Skeletal muscle tissue (tissue), 4 donors: ENCODE results near the gene RFXANK. TPM values are rescaled to one million over a fixed set of nuclear protein-coding genes. Genes with fewer than 3 reads are reported as not detected.
A peak's percentile ranks its signal among the peaks of the same experiment; 100 is the strongest.

Experiments
- H3K27ac ChIP-seq: one replicate; pipeline ENCODE4 v1.7.0; 2013; ENCODE audit warnings: mild to moderate bottlenecking, low read depth, low read length, inconsistent platforms
- H3K27me3 ChIP-seq, 3 donors: one replicate each; pipeline ENCODE4 v1.7.0; 2013; ENCODE audit warnings: low read length in 3 of 3; ENCODE audit not compliant: control insufficient read depth in 3 of 3, insufficient read depth in 3 of 3
- H3K36me3 ChIP-seq, 3 donors: one replicate each; pipeline ENCODE4 v1.7.0; 2013; ENCODE audit warnings: low read length in 3 of 3; ENCODE audit not compliant: control insufficient read depth in 3 of 3, insufficient read depth in 3 of 3
- H3K4me1 ChIP-seq, 3 donors: one replicate each; pipeline ENCODE4 v1.7.0; 2013; ENCODE audit warnings: low read length in 3 of 3, mild to moderate bottlenecking in 3 of 3; ENCODE audit not compliant: control insufficient read depth in 3 of 3, insufficient read depth in 3 of 3
- H3K4me3 ChIP-seq, 3 donors: one replicate each; pipeline ENCODE4 v1.7.0; 2013; ENCODE audit warnings: low read length in 3 of 3
- H3K9ac ChIP-seq, 3 donors: one replicate each; pipeline ENCODE4 v1.7.0; 2013; ENCODE audit warnings: low read length in 3 of 3, mild to moderate bottlenecking in 3 of 3, moderate library complexity in 2 of 3, low read depth in 1 of 3
- H3K9me3 ChIP-seq, 3 donors: one replicate each; pipeline ENCODE4 v1.7.0; 2013; ENCODE audit warnings: low read length in 3 of 3; ENCODE audit not compliant: control insufficient read depth in 3 of 3
- total RNA-seq: library from RNA; depleted of rRNA; stranded (reverse); fragments of >200 nt; gene quantifications from one replicate; pipeline ENCODE4 v1.2.3, GENCODE V29; 2014
- donor health status: Osteomylitis.

RFXANK gene
- total RNA-seq, 1 donor from 2014 or later, result 56.9 TPM

DNA sequence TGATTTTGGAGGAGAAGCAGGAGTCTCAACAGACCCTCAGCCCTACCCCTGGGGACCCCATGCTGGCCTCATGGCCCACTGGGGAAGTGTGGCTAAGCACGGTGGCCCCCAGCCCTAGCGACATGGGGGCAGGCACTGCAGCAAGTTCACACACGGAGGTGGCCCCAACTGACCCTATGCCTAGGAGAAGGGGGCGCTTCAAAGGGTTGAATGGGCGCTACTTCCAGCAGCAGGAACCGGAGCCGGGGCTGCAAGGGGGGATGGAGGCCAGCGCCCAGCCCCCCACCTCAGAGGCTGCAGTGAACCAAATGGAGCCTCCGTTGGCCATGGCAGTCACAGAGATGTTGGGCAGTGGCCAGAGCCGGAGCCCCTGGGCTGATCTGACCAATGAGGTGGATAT is 34.6 kb downstream of the RFXANK start:
- peaks cover 54 to 57% (median 55%) of the 10 kb centered on the region in 3 donors for H3K27me3 ChIP-seq
- H3K4me3 ChIP-seq, result no peak overlapping the region
- peaks cover 0 to 5% (median 0%) of the 10 kb centered on the region in 3 donors for H3K4me1 ChIP-seq
- no peaks in the 10 kb centered on the region for H3K9me3 ChIP-seq
- no peak overlapping the region for H3K9ac ChIP-seq
- no peak overlapping the region for H3K27ac ChIP-seq
- no peaks in the 10 kb centered on the region for H3K36me3 ChIP-seq

DNA sequence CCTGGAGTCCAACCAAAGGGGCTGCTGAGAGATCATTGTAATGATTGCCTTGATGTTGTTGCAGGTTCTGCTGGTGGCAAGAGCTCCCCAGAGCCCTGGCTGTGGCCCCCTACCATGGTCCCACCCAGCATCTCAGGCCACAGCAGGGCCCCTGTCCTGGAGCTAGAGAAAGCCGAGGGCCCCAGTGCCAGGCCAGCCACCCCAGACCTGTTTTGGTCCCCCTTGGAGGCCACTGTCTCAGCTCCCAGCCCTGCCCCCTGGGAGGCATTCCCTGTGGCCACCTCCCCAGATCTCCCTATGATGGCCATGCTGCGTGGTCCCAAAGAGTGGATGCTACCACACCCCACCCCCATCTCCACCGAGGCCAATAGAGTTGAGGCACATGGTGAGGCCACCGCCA is 35.2 kb downstream of the RFXANK start:
- H3K27me3 ChIP-seq, result peaks cover 54 to 55% (median 55%) of the 10 kb centered on the region in 3 donors
- no peak overlapping the region for H3K27ac ChIP-seq
- peaks cover 0 to 5% (median 0%) of the 10 kb centered on the region in 3 donors for H3K4me1 ChIP-seq
- H3K9me3 ChIP-seq, result no peaks in the 10 kb centered on the region
- H3K36me3 ChIP-seq, result no peaks in the 10 kb centered on the region
- H3K9ac ChIP-seq, result no peak overlapping the region
- no peak overlapping the region for H3K4me3 ChIP-seq

DNA sequence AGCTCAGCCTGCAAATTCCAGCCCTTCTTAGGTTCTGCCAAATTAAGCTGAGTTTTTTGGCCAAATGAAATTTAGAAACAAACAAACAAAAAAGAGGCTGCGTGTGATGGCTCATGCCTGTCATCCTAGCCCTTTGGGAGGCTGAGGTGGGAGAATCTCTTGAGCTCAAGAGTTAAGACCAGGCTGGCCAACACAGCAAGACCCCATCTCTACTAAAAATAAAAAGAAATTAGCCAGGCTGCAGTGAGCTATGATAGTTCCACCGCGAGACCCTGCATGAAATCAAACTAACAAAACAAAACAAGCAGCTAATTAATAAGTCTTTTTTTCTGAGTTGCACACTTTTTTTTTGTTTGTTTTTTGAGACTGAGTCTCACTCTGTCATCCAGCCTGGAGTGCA is 37.6 kb downstream of the RFXANK start:
- no peak overlapping the region for H3K9ac ChIP-seq
- H3K9me3 ChIP-seq, result peaks cover 12% of the 10 kb centered on the region in 3 donors
- peaks cover 0 to 5% (median 0%) of the 10 kb centered on the region in 3 donors for H3K4me1 ChIP-seq
- H3K27me3 ChIP-seq, result peaks cover 47 to 52% (median 47%) of the 10 kb centered on the region in 3 donors
- H3K27ac ChIP-seq, result no peak overlapping the region
- H3K4me3 ChIP-seq, result no peak overlapping the region
- no peaks in the 10 kb centered on the region for H3K36me3 ChIP-seq

DNA sequence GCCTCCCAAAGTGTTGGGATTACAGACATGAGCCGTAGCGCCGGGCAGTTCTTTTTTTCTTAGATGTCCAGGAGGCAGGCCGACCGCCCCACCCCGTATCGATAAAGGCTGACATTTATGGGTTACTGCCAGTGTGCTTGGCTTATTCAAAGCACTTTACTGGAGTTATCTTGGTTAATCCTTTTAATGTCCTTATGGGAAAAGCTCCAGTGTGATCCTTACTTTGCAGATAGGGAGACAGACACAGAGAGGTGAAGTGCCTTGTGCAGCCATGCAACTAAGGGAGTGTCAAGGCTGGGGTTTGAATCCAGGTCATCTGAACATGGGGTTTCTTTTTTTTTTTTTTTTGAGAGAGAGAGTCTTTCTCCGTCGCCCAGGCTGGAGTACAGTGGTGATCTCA is 38.9 kb downstream of the RFXANK start:
- Histone ChIP-seq H3K27me3 (peaks cover 36 to 41% (median 36%) of the 10 kb centered on the region in 3 donors), H3K9me3 (peaks cover 16 to 18% (median 17%) of the 10 kb centered on the region in 3 donors), H3K36me3 (no peaks in the 10 kb centered on the region), H3K4me1 (no peaks in the 10 kb centered on the region), H3K4me3 (no peak overlapping the region), H3K27ac (no peak overlapping the region), H3K9ac (no peak overlapping the region)

DNA sequence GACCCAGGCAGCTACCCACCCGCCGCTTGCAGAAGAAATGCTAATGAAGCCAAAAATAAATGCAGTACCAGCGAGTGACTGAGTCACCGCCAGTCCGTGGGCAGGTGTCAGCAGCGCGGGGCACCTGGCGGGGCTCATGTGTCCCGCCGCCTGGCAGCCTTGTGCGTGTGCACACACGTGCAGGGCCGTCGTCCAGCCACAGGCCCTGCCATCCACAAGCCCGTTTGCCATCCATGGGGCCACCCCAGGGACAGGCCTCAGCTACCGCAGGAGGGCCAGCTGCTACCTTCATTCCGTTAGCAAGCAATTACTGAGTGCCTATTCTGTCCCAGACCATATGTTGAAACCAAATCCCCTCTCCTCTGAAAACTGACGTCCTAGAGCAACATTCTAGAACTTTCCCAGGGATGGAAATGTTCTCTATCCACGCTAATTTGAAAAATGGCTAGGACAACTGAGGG is 40.2 kb downstream of the RFXANK start:
- Histone ChIP-seq H3K27me3 (peaks cover 23 to 28% (median 25%) of the 10 kb centered on the region in 3 donors), H3K4me3 (no peak overlapping the region), H3K36me3 (no peaks in the 10 kb centered on the region), H3K9ac (no peak overlapping the region), H3K27ac (no peak overlapping the region), H3K9me3 (peaks cover 16 to 19% (median 17%) of the 10 kb centered on the region in 3 donors), H3K4me1 (no peaks in the 10 kb centered on the region)

DNA sequence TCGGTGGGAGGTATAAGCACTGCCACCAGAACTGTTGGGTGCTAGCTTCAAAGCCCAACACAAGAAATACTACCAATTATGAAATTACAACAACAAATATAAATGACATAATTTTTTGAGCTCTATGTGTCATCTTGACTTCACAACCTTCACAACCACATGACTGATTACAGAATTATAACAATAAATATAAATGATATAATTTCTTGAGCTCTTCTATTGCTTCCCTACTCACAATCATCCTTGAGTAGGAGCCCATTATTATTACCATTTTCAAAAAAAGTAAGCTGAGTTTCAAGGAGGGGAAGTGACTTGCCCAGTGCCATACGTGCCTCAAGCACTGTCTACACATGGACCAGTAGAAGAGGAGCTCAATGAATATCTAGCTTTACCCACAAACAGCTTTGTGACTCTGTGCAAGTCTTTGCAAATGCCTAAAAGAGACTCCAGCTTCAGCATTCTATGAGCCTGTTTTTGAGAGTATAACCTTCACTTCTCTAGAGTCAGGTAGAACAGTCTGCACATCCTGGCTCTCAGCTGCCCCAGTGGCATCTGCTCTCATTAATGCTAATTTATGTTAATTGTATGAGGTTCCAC is 42.3 kb downstream of the RFXANK start:
- Histone ChIP-seq H3K27ac (no peak overlapping the region), H3K36me3 (no peaks in the 10 kb centered on the region), H3K27me3 (peaks cover 12 to 18% (median 12%) of the 10 kb centered on the region in 3 donors), H3K9me3 (peaks cover 16 to 19% (median 17%) of the 10 kb centered on the region in 3 donors), H3K4me1 (no peaks in the 10 kb centered on the region), H3K4me3 (peak overlapping the region in 1 of 3 donors; percentile 41), H3K9ac (no peak overlapping the region)

DNA sequence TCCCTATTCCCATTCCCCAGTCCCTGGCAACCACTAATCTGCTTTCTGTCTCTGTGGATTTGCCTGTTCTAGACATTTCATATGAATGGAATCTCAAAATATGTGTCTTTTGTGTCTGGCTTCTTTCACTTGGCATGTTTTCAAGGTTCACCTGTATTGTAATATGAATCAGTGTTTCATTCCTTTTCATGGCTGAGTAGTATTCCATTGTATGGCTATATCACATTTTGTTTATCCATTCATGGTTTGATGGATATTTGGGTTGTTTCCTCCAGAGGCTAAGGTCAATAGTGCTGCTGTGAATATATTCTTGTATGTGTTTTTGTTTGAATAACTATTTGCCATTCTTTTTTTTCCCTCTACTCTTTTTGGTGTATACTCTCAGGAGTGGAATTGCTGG is 44.1 kb downstream of the RFXANK start:
- no peaks in the 10 kb centered on the region for H3K36me3 ChIP-seq
- no peaks in the 10 kb centered on the region for H3K4me1 ChIP-seq
- H3K9me3 ChIP-seq, result peaks cover 16 to 19% (median 17%) of the 10 kb centered on the region in 3 donors
- H3K9ac ChIP-seq, result no peak overlapping the region
- peaks cover 15 to 27% (median 15%) of the 10 kb centered on the region in 3 donors for H3K27me3 ChIP-seq
- no peak overlapping the region for H3K4me3 ChIP-seq
- H3K27ac ChIP-seq, result no peak overlapping the region

DNA sequence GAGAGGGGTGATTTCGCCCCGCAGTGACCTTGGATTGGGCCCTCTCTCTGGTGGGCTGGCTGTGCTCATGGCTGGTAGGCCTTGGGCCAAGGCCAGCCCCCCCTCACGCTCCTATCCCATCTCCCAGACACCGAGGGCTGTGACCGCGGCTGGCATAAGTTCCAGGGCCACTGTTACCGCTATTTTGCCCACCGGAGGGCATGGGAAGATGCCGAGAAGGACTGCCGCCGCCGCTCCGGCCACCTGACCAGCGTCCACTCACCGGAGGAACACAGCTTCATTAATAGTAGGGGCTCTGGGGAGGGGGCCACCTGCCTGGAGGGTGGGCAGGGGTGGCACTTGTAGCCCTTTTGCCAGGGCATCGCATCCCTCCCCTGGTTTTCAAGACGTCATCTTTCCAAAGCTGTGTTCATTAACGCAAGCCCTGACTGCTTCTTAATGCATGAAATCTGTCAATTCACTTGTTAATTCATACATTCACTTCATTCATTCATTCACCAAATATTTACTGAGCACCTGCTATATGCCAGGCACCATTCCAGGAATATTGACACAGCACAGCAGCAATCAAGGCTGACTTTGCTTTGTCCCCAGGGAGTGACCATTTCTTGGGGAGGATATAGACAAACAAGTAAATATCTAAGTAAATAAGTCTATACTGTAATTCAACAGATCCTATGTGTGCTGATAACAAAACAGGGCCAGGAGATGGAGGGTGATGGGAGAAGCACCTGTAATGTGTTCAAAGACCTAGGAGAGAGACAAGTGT is 46.3 kb downstream of the RFXANK start:
- Histone ChIP-seq H3K9ac (no peak overlapping the region), H3K36me3 (no peaks in the 10 kb centered on the region), H3K27ac (no peak overlapping the region), H3K9me3 (peaks cover 16 to 19% (median 16%) of the 10 kb centered on the region in 3 donors), H3K4me3 (no peak overlapping the region), H3K4me1 (no peaks in the 10 kb centered on the region), H3K27me3 (peaks cover 12 to 28% (median 15%) of the 10 kb centered on the region in 3 donors)

DNA sequence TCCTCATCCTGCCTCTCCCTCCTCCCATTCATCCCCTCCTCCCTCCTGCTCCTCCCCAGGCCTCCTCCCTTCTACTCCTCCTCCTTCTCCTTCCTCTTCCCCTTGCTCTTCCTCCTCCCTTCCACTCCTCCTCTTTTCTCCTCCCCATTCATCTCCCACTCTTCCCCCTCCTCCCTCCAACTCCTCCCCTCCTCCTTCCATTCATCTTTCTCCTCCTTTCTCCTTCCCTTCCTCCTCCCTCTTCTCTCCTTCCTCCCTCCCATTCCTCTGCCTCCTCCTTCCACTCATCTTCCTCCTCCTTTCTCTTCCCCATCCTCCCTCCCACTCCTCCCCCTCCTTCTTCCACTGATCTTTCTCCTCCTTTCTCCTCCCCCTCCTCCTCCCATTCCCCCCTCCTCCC is 47.6 kb downstream of the RFXANK start:
- Histone ChIP-seq H3K36me3 (no peaks in the 10 kb centered on the region), H3K27ac (no peak overlapping the region), H3K9me3 (peaks cover 4 to 7% (median 5%) of the 10 kb centered on the region in 3 donors), H3K4me1 (no peaks in the 10 kb centered on the region), H3K9ac (no peak overlapping the region), H3K4me3 (no peak overlapping the region), H3K27me3 (peaks cover 7 to 24% (median 12%) of the 10 kb centered on the region in 3 donors)

DNA sequence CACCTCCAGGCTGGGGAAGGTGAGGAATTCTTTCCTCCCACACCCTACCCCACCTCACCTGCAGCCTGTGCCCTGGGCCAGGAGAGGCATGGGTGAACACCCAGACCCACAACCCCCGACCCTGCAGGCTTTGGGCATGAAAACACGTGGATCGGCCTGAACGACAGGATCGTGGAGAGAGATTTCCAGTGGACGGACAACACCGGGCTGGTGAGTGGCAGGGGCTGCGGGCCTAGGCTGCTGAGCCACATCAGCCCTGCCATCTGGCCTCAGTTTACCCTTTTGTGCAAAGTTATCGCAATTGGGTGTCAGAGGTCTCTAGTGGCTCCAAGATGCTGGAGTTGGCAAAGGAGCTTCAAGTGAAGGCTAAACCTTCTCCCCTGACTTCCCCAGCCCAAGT is 48.4 kb downstream of the RFXANK start:
- H3K36me3 ChIP-seq, result no peaks in the 10 kb centered on the region
- no peak overlapping the region for H3K4me3 ChIP-seq
- H3K9me3 ChIP-seq, result peaks cover 0 to 4% (median 0%) of the 10 kb centered on the region in 3 donors
- H3K27ac ChIP-seq, result no peak overlapping the region
- no peaks in the 10 kb centered on the region for H3K4me1 ChIP-seq
- H3K27me3 ChIP-seq, result peaks cover 11 to 27% (median 12%) of the 10 kb centered on the region in 3 donors
- no peak overlapping the region for H3K9ac ChIP-seq
